NCI-H146 (cell line): ENCODE measurements around the gene CLEC10A.
"Not testable (repeated sequence)": the region's sequence is repeated elsewhere in the genome, so short reads cannot be mapped to it uniquely, and the experiment has no call there.

Experiments
- DNase-seq: peaks from one replicate; lab custom pipeline; 2025; lab: John Stamatoyannopoulos, UW

Gene CLEC10A

GRCh38 chr17:7074931-7075330, 5.1 kb downstream of the CLEC10A start:
- no peak for DNase-seq

- DNase-seq: no peak
Observed at GRCh38 chr17:7072406-7072805, 7.6 kb downstream of the CLEC10A start.

GRCh38 chr17:7070712-7071111, 9.3 kb downstream of the CLEC10A start:
- DNase-seq: no peak

DNA sequence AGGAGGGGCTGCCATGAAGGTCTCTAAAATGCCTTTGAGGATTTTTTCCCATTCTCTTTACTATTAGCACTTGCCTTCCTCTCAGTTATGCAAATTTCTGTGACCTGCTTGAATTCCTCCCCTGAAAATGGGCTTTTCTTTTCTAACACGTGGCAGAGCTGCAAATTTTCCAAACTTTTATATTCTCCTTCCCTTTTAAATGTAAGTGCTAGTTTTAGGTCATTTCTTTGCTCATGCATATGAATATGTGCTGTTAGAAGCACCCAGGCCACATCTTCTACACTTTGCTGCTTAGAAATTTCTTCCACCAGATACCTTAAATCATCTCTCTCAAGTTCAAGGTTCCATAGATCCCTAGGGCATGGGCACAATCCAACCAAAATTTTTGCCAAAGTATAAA, 11.8 kb downstream of the CLEC10A start:
- DNase-seq: no peak

DNA sequence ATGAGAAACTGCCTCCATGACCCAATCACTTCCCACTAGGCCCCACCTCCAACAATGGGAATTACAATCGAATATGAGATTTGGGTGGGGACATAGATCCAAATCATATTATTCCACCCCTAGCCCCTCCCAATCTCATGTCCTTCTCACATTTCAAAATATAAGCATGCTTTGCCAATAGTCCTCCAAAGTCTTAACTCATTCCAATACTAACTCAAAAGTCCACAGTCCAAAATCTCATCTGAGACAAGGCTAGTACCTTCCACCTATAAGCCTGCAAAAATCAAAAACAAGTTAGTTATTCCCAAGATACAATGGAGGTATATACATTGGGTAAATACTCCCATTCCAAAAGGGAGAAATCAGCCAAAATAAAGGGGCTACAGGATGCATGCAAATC, 12.9 kb downstream of the CLEC10A start:
- no peak for DNase-seq

- no peak for DNase-seq
Observed at GRCh38 chr17:7064261-7064660, 15.8 kb downstream of the CLEC10A start.

- DNase-seq: no peak
Observed at GRCh38 chr17:7063518-7064094, 16.4 kb downstream of the CLEC10A start.

GRCh38 chr17:7060165-7060891, 19.7 kb downstream of the CLEC10A start:
- DNase-seq: no peak

DNA sequence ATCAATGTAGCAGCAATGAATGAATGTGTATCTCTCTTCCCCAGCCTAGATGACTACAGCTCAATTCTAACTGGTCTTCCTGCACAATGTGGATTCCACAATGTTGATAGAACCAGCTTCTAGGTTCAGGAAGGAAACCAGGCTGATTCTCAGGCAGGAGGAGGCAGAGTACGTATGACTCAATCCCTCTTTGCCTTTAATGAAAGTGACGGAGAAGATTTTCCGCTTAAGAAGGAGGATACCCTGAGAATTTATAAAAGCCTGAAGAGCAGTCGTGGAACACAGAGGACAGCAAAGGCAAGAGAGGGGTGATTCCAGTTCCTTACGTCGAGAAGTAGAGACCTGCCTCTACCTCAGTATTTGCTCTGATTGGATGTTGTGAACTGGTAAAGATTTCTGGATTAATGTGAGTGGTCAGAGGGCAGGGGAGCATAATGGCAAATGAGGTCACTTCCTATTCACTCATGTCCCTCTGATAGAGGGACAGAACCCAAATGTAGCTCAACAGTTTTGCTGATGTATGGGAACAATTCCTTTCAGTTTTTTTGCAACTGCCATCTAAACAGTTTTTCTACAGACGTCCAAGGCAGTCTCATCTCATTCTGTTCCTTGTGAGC, 21.1 kb downstream of the CLEC10A start:
- no peak for DNase-seq

DNA sequence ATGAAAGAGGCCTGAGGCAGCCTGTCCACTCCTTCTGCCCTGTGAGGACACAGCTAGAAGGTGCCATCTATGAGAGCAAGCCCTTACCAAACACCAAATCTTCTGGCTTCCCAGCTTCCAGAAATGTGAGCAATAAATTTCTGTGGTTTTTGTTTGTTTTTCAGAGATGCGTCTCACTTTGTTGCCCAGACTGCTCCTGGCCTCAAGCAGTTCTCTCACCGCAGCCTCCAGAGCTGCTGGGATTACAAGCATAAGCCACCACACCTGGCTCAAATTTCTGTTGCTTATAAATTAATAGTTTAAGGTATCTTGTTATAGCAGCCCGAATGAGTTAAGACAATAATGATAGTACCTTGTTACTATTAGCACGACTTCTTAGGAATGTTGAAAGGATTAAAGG, 23.7 kb downstream of the CLEC10A start:
- DNase-seq: no peak

DNA sequence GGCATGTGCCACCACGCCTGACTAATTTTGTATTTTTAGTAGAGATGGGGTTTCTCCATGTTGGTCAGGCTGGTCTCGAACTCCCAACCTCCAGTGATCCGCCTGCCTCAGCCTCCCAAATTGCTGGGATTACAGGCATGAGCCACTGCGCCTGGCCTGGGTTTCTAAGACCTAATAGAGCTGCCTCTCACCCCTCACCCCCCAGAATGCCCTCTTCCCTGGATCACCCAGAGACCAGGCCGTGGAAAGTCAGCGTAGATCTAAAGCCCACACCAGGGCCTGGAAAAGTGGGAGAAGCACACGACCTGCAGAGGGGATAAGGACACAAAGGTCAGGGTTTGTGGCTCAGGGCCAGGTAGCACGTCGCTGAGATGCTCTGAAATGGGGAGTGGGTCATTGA, 29.5 kb downstream of the CLEC10A start:
- not testable (repeated sequence) for DNase-seq

GRCh38 chr17:7048968-7049367, 31.1 kb downstream of the CLEC10A start:
- no peak for DNase-seq

- DNase-seq: no peak
Observed at GRCh38 chr17:7047566-7047965, 32.5 kb downstream of the CLEC10A start.

GRCh38 chr17:7046725-7047397, 33.2 kb downstream of the CLEC10A start:
- not testable (repeated sequence) for DNase-seq

DNA sequence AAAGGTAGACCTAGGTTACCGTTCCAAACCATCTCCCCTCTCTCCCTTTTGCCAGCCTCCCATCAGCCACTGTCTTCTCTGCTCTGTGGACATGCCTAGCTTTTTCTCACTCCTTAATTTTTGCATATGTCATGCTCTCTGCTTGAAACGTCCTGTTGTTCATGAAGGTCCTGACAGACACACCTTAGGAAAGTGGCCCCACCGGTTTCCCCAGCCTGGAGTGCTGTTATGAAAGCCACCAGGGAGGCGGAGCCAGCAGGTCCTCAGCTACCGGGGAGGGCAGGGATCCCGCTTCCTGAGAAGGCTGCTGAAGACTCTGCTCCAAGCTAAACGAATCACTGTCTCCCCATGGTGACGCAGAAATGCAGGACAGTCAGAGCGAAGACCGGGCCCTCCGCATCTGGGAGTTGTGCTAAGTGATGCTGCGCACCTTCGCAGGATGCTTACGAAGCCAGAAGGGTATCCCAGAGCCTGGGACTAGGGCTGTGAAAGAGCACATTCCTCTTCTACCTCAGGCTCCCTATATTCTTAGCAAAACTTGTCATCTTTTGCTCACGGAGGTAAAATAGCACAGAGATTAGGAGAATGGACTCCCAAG, 33.8 kb downstream of the CLEC10A start:
- DNase-seq: no peak

GRCh38 chr17:7045492-7046126, 34.4 kb downstream of the CLEC10A start:
- peak; percentile 28 for DNase-seq

DNA sequence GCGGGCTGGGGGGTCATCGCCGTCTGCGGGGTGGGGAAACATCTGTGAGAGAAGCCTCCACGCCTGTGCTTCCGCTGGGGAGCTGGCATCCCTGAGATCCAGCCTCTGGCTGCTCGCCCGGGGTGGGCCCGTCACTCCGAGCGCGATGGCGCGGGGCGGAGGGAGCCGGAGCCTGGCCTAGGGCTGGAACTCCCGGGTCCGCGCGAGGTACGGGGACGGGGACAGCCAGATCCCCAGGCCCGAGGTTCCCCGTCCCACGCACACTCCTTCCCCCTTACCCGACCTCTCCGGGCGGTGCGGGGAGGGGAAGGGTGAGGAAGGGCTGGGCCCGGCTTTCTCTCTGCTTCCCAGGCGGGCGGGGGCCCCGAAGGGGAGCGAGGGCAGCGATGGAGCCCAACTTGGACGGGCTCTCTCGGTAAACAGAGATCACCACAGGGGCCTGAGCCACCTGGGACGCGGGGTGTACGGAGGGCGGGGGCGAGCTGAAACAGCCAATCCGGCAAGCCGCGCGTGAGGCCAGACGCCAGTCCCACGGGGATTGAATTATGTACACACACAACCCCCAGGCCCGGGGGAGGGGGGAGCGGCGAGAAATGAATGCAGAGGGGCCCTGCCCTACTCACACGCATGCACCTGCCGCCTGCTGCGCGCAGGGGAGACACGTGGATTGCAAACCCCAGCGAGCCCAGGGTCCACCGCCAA, 36.4 kb downstream of the CLEC10A start, which contains the start of gene SLC16A11:
TSS of gene SLC16A11 (minus strand) at position 596 of the 702 bp plus-strand sequence. CDS start at position 17, 579 bp downstream.
- peak; percentile 88 for DNase-seq

DNA sequence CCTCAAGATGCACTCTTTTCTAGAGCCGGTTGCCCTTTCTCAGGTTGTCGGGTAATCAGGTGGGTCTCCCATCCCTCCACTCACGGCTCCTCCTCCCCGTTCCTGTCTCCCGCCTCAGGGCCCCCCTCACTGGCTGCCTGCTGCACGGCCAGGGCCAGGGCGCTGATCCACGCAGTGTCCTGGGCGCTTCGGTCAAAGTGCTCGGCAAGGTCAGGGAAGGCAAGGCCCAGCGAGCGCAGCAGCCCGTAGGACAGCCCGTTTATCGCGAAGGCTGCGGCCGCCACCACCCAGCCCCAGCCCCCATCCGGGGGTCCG, 36.9 kb downstream of the CLEC10A start:
- DNase-seq: no peak

GRCh38 chr17:7042501-7043181, 37.4 kb downstream of the CLEC10A start:
- no peak for DNase-seq

DNA sequence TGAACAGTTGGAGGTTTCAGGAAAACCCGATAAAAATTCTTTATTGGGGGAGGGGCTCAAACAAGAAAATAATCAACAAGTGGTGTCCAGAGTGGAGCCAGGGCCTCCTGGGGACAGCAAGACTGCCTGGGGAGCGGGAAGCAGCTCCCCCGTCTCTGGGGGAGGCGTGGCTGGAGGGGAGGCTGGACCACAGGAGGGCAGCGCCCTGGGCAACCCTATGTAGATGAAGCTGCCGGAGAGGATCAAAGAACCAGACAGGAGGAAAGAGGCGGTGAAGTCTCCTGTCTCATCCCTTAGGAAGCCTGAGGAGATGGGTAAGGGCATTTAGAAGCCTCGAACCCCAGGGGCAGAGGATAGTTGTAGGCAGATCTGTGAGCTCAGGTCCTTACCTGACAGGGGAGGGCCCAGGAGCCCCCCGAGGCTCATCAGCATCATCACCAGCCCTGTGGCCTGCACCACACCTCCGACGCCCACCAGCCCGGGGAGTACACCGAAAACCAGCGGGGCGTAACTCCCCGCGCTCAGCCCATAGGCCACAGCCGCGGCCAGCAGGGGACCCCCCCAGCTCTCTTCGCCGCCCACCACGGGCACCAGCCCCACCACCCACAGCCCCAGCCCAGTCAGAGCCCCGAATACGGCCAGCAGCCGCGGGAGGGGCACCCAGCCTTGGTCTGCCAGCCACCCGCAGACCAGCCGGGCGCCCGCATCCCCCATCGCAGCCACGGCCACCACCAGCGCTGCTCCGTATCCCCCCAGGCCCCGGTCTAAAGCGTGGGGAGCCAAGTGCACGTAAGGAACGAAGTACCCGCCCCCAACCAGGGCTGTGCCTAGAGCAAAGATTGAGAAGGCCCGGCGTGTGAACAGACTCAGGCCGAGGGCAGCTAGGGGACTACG, 38.2 kb downstream of the CLEC10A start:
- DNase-seq: peak; percentile 28
